HG02938 (cell line): ENCODE measurements around the gene HSD11B1.

Experiments
- ATAC-seq: cut with Tn5 transposase; IDR thresholded peaks from one replicate; pipeline ENCODE4 v1.9.1; 2021; ENCODE audit warnings: mild to moderate bottlenecking, moderate library complexity; ENCODE audit not compliant: unreplicated experiment

Gene HSD11B1

GRCh38 chr1:209751627-209752231 lies 47.1 kb downstream of the HSD11B1 start:
- peak; percentile 53 for ATAC-seq

GRCh38 chr1:209752890-209753289 lies 48.2 kb downstream of the HSD11B1 start:
- no peak for ATAC-seq

- no peak for ATAC-seq
These were observed 50.6 kb downstream of the HSD11B1 start for GRCh38 chr1:209755256-209755655.

DNA sequence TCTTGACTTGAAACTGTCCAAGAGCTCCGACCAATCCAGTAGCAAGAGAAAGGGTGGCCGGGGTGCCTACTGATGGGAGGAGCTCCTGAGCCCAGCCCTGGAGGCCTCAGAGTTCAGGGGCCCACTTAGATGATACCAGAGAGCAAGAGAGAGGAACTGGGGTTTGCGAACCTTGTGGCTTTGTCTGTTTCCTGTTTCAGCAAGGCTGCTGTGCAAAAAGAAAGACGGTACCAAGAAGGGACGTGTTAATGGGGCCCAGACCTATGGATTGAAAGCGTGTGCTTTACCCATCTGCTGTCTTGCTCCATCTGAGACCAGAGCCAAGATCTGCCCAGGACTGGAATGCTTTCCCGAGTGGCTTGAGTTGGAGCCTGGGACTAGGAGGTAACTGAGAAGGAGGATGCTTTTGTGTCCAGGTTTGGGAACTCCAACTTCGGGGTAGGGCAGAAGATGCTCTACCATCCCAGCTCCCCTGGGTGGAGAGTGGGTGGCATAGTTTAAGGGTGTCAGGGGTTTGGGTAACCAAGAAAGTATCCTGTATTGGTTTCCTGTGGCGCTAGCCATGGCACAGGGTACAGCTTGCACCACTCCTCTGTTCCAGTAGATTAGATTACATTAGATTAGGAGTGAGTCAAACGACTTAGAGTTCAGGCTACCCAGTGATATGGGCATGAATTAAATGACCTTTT lies 51.4 kb downstream of the HSD11B1 start, which contains the start of gene TRAF3IP3:
TRAF3IP3 (plus strand) TSS at position 128 of the 689 bp plus-strand sequence. CDS start 3,987 bp downstream, outside the sequence.
- peak; percentile 79 for ATAC-seq

DNA sequence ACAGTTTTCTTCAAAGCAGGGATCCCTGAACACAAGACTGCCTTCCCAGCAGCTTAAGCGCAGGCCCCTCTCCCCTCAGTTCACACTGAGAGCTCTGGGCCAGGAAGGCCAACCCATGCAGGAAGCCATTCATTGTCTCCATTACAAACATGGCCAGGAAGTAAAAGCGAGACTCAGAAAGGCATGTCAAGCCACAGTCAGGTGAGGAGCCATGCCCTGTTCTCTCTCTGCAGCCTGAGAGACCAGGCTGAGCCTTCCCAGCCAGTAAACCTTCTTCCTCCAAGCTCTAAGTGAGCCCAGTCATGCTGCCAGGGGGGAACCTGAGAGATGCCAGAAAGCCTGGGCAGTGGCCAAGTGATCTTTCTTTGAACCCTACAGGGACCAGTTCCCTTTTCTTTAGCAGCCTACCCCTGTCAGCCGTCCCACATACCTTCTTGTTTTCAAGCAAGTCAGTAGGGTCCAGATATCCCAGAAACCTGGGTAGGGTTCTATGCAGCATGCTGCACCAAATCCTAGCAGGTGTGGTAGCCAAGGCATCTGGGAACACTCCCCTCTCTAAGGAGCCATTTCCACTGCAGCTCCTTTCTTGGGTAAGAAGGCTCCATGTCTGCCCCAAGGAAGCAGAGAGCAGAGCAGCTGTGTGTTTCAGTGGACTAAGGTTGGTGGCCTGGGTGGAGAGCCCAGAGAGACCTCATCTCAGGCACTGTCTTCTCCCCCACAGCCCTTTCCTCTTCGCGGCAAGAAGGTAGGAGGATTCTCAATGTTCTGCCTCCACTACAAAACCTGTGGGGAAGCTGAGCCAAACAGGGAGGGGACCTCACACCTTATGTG lies 52.2 kb downstream of the HSD11B1 start:
- peak; percentile 25 for ATAC-seq

DNA sequence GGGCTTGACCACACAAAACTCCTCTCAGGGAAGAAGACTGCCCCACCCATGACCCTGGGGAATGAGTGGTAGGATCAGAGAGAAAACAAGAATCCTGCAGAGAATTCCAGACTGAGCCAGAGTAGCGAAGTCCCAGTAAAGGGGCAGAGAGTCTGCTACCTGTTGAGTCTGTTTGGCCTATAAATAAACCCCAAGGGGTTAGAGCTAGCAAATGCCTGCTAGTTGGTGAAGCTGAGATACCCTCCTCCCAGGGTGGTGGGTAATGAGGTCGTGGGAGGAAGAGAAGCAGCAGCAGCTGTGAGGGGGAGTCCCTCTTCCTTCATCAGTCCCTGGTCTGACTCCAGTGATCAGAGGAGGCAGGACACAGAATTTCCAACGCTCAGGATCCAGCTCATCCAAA lies 53.8 kb downstream of the HSD11B1 start:
- no peak for ATAC-seq

DNA sequence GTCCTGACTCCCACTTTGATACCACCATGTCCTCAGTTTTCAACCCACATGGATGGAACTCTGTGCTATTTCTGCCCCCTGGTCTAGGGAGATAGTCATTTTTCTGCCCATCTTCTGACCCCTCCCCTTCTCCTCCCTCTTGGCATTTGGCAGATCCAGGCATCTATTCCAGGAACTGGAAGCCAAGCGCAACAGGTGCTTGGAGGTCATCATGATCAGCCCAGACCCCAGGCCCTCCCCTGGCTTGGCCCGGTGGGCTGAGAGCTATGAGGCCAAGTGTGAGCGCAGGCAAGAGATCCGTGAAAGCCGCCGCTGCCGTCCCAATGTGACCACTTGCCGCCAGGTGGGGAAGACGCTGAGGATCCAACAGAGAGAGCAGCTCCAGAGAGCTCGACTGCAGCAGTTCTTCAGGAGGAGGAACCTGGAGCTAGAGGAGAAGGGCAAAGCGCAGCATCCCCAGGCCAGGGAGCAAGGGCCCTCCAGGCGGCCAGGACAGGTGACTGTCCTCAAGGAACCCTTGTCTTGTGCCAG lies 55.2 kb downstream of the HSD11B1 start:
- ATAC-seq = no peak

GRCh38 chr1:209761011-209761635 lies 56.5 kb downstream of the HSD11B1 start:
- no peak for ATAC-seq

- no peak for ATAC-seq
These were observed 61.4 kb downstream of the HSD11B1 start for GRCh38 chr1:209766051-209766450.

GRCh38 chr1:209767096-209767495 lies 62.5 kb downstream of the HSD11B1 start:
- ATAC-seq = no peak

DNA sequence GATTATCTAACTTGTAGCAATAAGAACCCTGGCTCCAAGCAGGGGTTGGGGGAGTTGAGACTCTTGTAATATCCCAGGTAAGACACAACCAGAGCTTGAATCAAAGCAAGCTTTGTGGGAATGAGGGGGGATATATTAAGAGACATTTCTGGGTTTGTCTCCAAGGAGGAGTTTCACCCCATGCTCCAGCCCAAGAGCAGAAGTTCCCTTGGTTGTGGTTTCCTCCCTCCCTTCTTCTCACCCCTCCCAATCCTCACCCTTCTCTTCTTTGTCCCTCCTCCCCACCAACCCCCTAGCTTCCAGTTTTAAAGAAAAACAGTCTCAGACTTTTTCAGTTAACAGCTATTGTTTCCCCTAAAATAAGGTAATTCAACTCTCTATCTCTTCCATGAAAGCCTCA lies 63.1 kb downstream of the HSD11B1 start:
- no peak for ATAC-seq

DNA sequence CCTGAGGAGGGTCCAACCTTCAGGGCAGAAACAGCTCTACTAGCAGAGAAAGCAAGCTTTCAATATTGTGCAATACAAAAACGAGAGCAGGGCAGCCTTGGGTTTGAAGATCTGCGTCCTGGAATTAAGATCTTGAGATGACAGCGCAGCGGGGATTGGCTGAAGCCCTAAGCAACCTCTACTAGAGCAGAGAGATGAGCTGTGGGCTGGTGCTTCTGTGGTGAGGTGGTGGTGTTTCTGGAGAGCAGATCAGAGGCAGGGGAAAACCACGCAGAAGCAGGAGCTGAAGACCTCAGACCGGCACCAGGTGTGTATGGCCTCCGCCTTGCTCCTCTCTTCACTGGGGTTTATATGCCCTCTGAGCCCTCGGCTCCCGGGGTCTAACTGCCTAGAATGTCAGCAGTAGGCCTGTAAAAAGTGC lies 63.7 kb downstream of the HSD11B1 start:
- peak; percentile 84 for ATAC-seq

GRCh38 chr1:209769171-209769904 lies 64.7 kb downstream of the HSD11B1 start:
- peak; percentile 61 for ATAC-seq

- no peak for ATAC-seq
These were observed 65.3 kb downstream of the HSD11B1 start for GRCh38 chr1:209769971-209770370.

DNA sequence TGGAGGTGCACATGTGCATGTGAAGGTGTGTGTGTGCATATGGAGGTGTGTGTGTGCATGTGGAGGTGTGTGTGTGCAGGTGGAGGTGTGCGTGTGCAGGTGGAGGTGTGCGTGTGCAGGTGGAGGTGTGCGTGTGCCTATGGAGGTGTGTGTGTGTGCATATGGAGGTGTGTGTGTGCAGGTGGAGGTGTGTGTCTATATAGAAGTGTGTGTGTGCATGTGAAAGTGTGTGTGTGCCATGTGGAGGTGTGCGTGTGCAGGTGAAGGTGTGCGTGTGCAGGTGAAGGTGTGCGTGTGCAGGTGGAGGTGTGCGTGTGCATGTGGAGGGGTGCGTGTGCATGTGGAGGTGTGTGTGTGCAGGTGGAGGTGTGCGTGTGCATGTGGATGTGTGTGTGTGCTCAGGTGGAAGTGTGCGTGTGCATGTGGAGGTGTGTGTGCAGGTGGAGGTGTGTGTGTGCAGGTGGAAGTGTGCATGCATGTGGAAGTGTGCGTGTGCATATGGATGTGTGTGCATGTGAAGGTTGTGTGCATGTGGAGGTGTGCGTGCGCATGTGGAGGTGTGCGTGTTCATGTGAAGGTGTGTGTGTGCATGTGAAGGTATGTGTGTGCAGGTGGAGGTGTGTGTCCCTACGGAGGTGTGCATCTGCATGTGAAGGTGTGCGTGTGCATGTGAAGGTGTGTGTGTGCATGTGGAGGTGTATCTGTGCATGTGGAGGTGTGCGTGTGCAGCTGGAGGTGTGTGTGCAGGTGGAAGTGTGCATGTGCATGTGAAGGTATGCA lies 66.2 kb downstream of the HSD11B1 start:
- no peak for ATAC-seq

DNA sequence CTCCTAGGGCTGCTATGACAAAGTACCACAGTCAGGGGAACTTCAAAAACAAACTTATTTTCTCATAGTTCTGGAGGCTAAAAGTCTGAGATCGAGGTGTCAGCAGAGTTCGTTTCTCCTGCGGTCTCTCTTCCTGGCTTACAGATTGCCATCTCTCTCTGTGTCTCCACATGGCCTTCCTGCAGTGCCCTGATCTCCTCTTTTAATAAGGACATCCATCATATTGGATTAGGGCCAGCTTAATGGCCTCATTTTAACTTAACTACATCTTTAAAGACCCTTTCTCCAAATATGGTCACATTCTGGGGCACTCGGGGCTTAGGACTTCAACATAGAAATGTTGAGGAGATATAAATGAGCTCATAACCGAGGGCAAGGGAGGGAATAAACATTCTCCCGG lies 67.5 kb downstream of the HSD11B1 start:
- no peak for ATAC-seq

GRCh38 chr1:209774592-209774991 lies 69.9 kb downstream of the HSD11B1 start:
- peak; percentile 62 for ATAC-seq

DNA sequence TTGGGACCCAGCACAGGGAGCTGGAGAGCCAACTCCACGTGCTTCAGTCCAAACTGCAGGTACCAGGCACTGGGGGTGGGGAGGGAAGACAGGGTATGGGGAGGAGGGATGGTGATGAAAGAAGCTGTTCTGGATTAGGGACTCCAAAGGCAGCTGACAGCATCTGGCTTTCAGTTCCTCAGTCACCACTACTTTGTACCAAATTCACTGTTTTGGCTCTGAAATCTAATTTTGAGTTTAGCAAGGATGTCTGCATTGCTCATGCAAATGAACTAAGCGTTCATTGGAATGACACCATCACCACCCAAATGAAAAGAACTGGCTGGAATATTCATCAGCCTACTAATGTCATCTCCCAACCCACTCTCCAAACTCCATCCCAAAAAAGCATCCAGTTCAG lies 71.0 kb downstream of the HSD11B1 start:
- no peak for ATAC-seq

DNA sequence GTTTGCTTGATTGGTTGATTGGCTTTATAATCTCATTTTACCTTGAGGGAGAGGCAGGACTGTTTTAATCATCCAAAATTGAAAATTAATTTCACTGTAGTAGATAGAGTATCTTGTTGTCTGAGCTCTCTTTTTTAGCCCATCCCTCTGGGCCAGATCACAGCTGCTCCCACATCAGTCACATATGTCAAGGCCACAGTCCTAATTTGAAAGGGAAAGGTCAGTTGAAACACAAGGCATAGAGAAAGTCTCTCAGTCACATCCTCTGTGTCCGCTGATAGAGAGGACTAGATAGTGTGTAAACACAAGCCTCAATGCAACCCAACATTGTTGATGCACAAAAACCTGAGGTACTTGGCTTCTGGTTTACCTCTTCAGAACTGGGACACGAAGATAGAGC lies 72.9 kb downstream of the HSD11B1 start:
- ATAC-seq = no peak

- no peak for ATAC-seq
These were observed 73.5 kb downstream of the HSD11B1 start for GRCh38 chr1:209778102-209778501.
